DOHH2 (cell line): ENCODE measurements around the gene PIGQ.

ENCODE experiments used
- EZH2phosphoT487 ChIP-seq: fragments of 200-600 bp; sonication (generic); IDR thresholded peaks from 2 replicates; pipeline ENCODE4 v1.6.1; 2017; ENCODE audit warnings: borderline replicate concordance, mild to moderate bottlenecking, antibody characterized with exemption, low read length, moderate library complexity, mixed read lengths
- TF ChIP-seq, protein P1 (sequence below): fragments of 200-600 bp; sonication (generic); IDR thresholded peaks from one replicate; pipeline ENCODE4 v1.5.1; 2014; ENCODE audit warnings: antibody characterized with exemption, mild to moderate bottlenecking, low read depth, low read length; ENCODE audit not compliant: poor library complexity, severe bottlenecking

DNA sequence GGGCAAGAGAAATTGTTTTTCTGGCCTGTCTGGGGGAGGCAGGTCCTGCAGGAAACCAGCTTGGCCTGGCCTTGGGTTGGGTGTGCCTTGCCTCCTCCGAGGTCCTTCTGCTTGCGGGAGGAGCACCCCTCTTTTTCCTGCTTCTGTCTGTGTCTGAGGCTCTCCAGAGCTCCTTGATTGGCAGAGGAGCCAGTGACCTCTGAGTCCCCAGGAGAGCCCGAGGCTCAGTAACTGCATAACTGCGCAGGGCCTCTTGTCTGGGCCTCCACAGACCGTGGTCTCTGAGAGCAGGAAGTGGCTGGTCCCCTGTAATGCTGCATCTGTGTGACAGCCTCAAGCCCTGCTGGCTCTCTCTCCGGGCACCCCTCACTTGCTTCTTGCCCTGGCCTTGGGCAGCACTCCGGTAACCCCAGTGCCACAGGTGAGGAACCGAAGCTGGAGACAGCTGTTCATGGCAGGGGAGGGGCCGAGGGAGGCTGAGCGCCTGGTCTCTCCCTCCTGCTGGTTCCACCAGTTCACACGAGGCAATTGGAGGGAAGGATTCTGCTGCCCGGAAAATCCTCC, 40.7 kb upstream of the PIGQ start:
- TF ChIP-seq, protein P1, sequence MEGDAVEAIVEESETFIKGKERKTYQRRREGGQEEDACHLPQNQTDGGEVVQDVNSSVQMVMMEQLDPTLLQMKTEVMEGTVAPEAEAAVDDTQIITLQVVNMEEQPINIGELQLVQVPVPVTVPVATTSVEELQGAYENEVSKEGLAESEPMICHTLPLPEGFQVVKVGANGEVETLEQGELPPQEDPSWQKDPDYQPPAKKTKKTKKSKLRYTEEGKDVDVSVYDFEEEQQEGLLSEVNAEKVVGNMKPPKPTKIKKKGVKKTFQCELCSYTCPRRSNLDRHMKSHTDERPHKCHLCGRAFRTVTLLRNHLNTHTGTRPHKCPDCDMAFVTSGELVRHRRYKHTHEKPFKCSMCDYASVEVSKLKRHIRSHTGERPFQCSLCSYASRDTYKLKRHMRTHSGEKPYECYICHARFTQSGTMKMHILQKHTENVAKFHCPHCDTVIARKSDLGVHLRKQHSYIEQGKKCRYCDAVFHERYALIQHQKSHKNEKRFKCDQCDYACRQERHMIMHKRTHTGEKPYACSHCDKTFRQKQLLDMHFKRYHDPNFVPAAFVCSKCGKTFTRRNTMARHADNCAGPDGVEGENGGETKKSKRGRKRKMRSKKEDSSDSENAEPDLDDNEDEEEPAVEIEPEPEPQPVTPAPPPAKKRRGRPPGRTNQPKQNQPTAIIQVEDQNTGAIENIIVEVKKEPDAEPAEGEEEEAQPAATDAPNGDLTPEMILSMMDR: no peak
- no peak for TF ChIP-seq EZH2phosphoT487
